KMS-11 (cell line): ENCODE results near the gene PYGO2.

Experiments used
- H2AFZ ChIP-seq: fragments of 200-600 bp; sonication (generic); 2 replicates; pipeline ENCODE4 v1.6.1; 2016; ENCODE audit warnings: antibody characterized with exemption, mixed run types, low read depth
- H3K27ac ChIP-seq: fragments of 200-600 bp; sonication (generic); 2 replicates; pipeline ENCODE4 v1.6.1; 2016; ENCODE audit warnings: mild to moderate bottlenecking, mixed run types
- H3K27me3 ChIP-seq: fragments of 200-600 bp; sonication (generic); 2 replicates; pipeline ENCODE4 v1.6.1; 2017; ENCODE audit warnings: mild to moderate bottlenecking, low read depth, mixed run types, moderate library complexity; ENCODE audit not compliant: insufficient read depth
- H3K36me3 ChIP-seq: fragments of 200-600 bp; sonication (generic); 2 replicates; pipeline ENCODE4 v1.6.1; 2017; ENCODE audit warnings: mild to moderate bottlenecking, mixed run types; ENCODE audit not compliant: insufficient read depth
- H3K4me1 ChIP-seq: fragments of 200-600 bp; sonication (generic); 2 replicates; pipeline ENCODE4 v1.6.1; 2016; ENCODE audit warnings: mild to moderate bottlenecking, low read depth, mixed run types; ENCODE audit not compliant: poor library complexity, severe bottlenecking
- H3K4me2 ChIP-seq: fragments of 200-600 bp; sonication (generic); 2 replicates; pipeline ENCODE4 v1.7.0; 2016; ENCODE audit warnings: mild to moderate bottlenecking, mixed run types
- H3K4me3 ChIP-seq: fragments of 200-600 bp; sonication (generic); IDR thresholded peaks from 2 replicates; pipeline ENCODE4 v1.6.1; 2017; ENCODE audit warnings: low read depth, low read length, mixed read lengths; ENCODE audit not compliant: insufficient read depth
- H3K79me2 ChIP-seq: fragments of 200-600 bp; sonication (generic); 2 replicates; pipeline ENCODE4 v1.6.1; 2016; ENCODE audit warnings: low read depth, mixed run types; ENCODE audit not compliant: insufficient read depth
- H3K9ac ChIP-seq: fragments of 200-600 bp; sonication (generic); 2 replicates; pipeline ENCODE4 v1.6.1; 2016; ENCODE audit warnings: mild to moderate bottlenecking, mixed run types
- H4K20me1 ChIP-seq: fragments of 200-600 bp; sonication (generic); 2 replicates; pipeline ENCODE4 v1.6.1; 2016; ENCODE audit warnings: mild to moderate bottlenecking, mixed run types; ENCODE audit not compliant: insufficient read depth
- TF ChIP-seq, protein P1 (sequence below): fragments of 200-600 bp; sonication (generic); conservative IDR thresholded peaks from 2 replicates; pipeline ENCODE4 v1.6.1; 2017; ENCODE audit warnings: low read depth, mild to moderate bottlenecking, antibody characterized with exemption, low read length, moderate library complexity, mixed read lengths

PYGO2 gene

DNA sequence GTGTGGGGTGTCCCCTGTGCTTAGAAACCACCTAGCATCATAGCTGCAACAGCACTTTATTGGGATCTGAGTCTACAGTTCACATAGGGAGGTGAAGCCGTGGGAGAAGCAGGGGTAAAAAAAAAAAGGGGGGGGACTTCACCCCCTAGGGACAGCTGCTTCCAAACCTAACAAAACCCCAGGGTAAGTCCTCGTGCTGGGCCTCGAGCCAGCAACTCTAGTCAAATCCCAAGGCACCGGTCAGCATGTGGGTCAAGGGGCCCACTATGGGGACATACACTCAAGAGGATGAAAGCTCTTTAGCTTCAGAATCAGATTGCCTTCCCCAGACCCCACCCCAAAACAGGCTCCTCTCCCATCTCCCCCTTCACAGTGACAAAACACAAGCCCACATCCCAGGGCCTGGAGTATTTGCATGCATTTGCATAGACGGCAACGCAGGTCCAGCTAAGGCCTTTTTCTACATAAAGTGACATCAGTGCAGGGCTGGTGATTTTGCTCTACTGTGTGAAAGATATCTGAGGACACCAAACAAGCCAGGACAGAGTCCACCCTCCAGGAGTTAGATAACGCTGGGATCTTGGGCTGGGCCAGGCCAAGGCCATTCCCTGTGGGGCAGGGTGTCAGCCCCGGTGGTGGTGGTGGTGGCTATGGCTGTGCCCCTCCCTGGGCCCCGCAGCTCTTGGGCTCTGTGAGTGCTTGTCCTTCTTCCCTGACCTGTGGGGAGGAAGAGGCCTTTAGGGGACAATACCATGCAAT is 17.0 kb downstream of the PYGO2 start:
- Histone ChIP-seq H2AFZ (peak overlapping the region; percentile 4; the same call in 1 of the 2 replicates), H3K27me3 (no peaks in the 10 kb centered on the region), H3K9ac (peak overlapping the region; percentile 52; the same call in 1 of the 2 replicates), H3K79me2 (no peaks in the 10 kb centered on the region), H3K4me1 (peaks cover 93% of the 10 kb centered on the region), H4K20me1 (no peaks in the 10 kb centered on the region), H3K27ac (peak overlapping the region; percentile 84), H3K36me3 (no peaks in the 10 kb centered on the region), H3K4me3 (no peak overlapping the region), H3K4me2 (peak overlapping the region; percentile 76)
- TF ChIP-seq, protein P1, sequence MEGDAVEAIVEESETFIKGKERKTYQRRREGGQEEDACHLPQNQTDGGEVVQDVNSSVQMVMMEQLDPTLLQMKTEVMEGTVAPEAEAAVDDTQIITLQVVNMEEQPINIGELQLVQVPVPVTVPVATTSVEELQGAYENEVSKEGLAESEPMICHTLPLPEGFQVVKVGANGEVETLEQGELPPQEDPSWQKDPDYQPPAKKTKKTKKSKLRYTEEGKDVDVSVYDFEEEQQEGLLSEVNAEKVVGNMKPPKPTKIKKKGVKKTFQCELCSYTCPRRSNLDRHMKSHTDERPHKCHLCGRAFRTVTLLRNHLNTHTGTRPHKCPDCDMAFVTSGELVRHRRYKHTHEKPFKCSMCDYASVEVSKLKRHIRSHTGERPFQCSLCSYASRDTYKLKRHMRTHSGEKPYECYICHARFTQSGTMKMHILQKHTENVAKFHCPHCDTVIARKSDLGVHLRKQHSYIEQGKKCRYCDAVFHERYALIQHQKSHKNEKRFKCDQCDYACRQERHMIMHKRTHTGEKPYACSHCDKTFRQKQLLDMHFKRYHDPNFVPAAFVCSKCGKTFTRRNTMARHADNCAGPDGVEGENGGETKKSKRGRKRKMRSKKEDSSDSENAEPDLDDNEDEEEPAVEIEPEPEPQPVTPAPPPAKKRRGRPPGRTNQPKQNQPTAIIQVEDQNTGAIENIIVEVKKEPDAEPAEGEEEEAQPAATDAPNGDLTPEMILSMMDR: no peak

DNA sequence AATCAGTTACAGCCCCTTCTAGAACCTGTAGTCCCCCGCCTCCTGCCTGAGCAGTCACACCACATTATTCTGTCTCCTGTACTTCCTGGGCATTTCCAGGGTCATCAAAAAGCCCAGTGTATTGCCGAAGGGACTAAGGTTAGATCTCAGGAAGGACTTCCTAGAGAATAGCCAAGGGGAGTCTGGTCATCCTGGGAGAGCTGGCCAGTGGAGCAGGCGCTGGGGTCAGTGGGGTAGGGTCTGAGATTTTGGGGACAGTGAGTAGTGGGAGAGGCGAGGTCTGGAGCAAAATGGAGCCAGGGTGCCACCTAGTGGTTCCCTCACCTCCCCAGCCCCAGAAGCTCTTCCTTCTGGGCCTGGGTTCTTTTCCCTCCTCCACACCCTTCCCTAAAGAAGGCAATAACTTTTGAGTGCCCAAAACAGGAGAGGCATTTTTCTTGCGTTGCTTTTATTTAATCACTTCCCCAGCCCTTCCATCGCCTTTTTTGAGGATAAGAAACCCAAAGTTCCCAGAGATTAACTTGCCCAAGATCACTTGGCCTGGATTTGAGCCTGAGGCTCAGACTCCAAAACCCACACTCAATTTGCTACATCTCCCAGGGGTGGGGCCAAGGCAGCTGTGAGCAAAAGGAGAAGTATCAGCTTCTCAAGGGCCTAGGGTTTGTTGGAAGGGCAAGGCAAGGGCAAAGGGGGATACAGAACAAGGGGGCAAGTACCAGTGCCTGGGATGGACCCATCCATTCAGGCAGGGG is 17.8 kb downstream of the PYGO2 start:
- Histone ChIP-seq H3K4me1 (peaks cover 95% of the 10 kb centered on the region), H3K9ac (peak overlapping the region; percentile 52; the same call in 1 of the 2 replicates), H3K4me2 (peak overlapping the region; percentile 76), H3K4me3 (peak overlapping the region; percentile 13), H3K79me2 (no peaks in the 10 kb centered on the region), H3K27me3 (no peaks in the 10 kb centered on the region), H3K27ac (peak overlapping the region; percentile 84), H4K20me1 (no peaks in the 10 kb centered on the region), H3K36me3 (no peaks in the 10 kb centered on the region), H2AFZ (peak overlapping the region; percentile 4; the same call in 1 of the 2 replicates)
- TF ChIP-seq, protein P1: peak; percentile 100

DNA sequence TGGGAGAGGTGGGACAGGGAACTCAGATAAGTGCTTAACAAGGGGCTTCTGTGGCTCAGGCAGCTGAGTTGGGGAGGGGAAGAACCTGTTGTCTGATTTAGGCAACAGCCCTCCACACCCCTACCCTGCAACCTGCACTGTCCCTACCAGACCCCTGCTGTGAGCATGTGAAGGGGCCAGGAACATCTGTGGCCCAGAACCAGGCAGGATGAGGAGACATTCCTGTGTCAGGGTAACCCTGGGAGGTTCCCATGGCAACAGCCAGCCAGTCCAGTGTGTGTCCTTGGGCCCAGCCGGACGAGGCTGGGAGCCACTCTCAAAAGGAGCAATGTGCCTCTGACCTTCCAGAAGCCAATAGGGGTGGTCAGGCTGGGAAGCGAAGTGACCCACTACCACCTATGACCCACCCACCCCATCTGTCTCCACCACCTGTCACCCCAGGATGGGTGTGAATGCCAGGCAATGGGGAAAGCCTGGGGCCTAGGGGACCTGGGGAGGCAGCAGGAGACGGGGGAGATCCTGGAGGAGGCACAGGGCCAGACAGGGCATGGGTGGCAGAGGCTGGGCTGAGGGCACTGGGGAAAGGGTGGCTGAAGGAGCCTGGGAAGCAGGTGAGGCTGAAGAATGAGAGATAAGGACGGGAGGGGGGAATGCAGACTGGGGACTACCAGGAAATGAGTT is 20.1 kb downstream of the PYGO2 start:
- TF ChIP-seq, protein P1: no peak
- Histone ChIP-seq H3K4me2 (peak overlapping the region; percentile 76), H3K27me3 (no peaks in the 10 kb centered on the region), H3K27ac (peak overlapping the region; percentile 84), H3K9ac (peak overlapping the region; percentile 52), H3K79me2 (no peaks in the 10 kb centered on the region), H2AFZ (no peak overlapping the region), H3K4me1 (peaks cover 93% of the 10 kb centered on the region), H4K20me1 (no peaks in the 10 kb centered on the region), H3K36me3 (no peaks in the 10 kb centered on the region), H3K4me3 (no peak overlapping the region)

DNA sequence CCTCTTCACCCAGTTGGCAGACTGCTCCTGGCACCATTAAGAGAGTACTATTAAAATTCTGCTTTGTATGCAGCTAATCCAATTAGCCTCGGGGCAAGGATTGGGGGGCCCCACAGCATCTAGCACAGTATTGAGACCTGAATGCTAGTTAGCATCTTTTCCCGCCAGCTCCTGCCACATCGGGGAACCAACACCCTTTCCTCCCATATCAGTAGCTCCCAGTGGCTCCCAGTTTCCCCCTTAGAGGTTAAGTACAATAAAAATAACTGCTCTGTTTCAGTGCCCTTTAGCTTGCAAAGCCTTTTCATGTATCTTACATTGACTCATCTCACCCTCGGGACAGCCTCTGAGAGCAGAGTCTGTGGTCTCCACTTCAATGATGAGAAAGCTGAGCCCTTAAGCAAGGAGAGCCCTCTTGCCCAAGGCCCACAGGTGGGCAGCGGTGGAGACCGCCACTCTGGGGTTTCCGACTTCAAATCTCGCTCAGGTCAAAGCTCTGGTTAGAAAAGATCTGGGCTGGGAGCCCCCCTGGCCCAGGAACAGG is 20.9 kb downstream of the PYGO2 start:
- Histone ChIP-seq H3K4me1 (peaks cover 87% of the 10 kb centered on the region), H3K9ac (no peak overlapping the region; the same call in 1 of the 2 replicates), H3K27me3 (no peaks in the 10 kb centered on the region), H3K79me2 (peaks cover 5% of the 10 kb centered on the region), H3K4me2 (peak overlapping the region; percentile 76; the same call in 1 of the 2 replicates), H3K27ac (peak overlapping the region; percentile 84), H4K20me1 (no peaks in the 10 kb centered on the region), H3K4me3 (no peak overlapping the region), H2AFZ (no peak overlapping the region; the same call in 1 of the 2 replicates), H3K36me3 (no peaks in the 10 kb centered on the region)
- TF ChIP-seq, protein P1: no peak
